Thoracic aorta (tissue), 2 donors: ENCODE measurements around the gene APBA2. TPM values are rescaled to one million over a fixed set of nuclear protein-coding genes. Genes with fewer than 3 reads are reported as not detected.

Experiments
- ATAC-seq: fragments of 150-250 bp; one replicate; pipeline ENCODE4 v1.8.0; 2017; ENCODE audit warnings: low read depth; ENCODE audit not compliant: insufficient number of reproducible peaks, low FRiP score
- DNase-seq: peaks from one replicate; pipeline ENCODE4 v3.0.0-alpha.2; 2020; ENCODE audit warnings: low spot score
- H3K27ac ChIP-seq, 2 donors: fragments of 200-600 bp; sonication (generic); 1 replicate in 1 of 2; 2 replicates in 1 of 2; pipeline ENCODE4 v1.5.1; 2016; ENCODE audit warnings: mild to moderate bottlenecking in 2 of 2, moderate library complexity in 2 of 2
- H3K27me3 ChIP-seq: fragments of 200-600 bp; sonication (generic); replicated peaks from 2 replicates; pipeline ENCODE4 v1.6.0; 2016; ENCODE audit warnings: mild to moderate bottlenecking; ENCODE audit not compliant: insufficient read depth
- H3K36me3 ChIP-seq: fragments of 200-600 bp; sonication (generic); one replicate; pipeline ENCODE4 v1.5.1; 2016
- H3K4me1 ChIP-seq, 2 donors: fragments of 200-600 bp; sonication (generic); 1 replicate in 1 of 2; 2 replicates in 1 of 2; pipeline versions ENCODE4 v1.5.1 to v1.6.0; 2016; ENCODE audit warnings: low read depth in 2 of 2, mild to moderate bottlenecking in 1 of 2; ENCODE audit not compliant: control insufficient read depth in 1 of 2
- H3K4me3 ChIP-seq: fragments of 200-600 bp; sonication (generic); 2 replicates; pipeline ENCODE4 v1.5.1; 2016; ENCODE audit warnings: mild to moderate bottlenecking
- H3K9me3 ChIP-seq: fragments of 200-600 bp; sonication (generic); 2 replicates; pipeline ENCODE4 v1.5.1; 2016
- total RNA-seq, 2 donors: library from RNA; depleted of rRNA; stranded (reverse); fragments of >200 nt; gene quantifications; one replicate each; pipeline versions ENCODE4 v1.1.0 to v1.2.3, GENCODE V29; 2016
- TF ChIP-seq, protein P1 (sequence below): fragments of 200-600 bp; sonication (generic); IDR thresholded peaks from one replicate; pipeline ENCODE4 v1.5.1; 2019; ENCODE audit warnings: antibody characterized with exemption

The APBA2 gene
- total RNA-seq, 2 donors from 2014 or later = 4.9 to 5.6 TPM

DNA sequence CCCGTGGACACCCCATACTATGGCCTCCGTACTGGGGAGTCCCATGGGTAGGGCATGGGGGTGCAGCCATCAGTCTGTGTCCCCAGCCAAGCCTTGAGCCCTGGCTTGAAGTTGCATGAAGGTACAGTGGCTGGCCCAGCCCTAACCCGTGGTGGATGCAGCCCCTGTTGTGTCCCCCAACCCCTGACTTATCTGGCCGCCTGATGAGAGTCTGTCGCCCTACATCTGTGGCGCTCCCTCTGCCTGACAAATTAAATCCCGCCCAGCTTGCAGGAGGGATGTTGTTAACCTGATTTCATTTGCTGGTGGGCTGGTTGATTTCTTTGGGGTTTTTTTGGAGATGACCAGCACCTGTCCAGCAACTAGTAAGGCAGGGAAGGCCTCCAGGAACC is 186.1 kb downstream of the APBA2 start:
- Histone ChIP-seq H3K36me3 (no peaks in the 10 kb centered on the region), H3K27me3 (no peaks in the 10 kb centered on the region), H3K27ac (no peak overlapping the region), H3K4me1 (no peaks in the 10 kb centered on the region), H3K9me3 (no peaks in the 10 kb centered on the region), H3K4me3 (no peak overlapping the region)
- DNase-seq (no peak), ATAC-seq (no peak)
- TF ChIP-seq, protein P1, sequence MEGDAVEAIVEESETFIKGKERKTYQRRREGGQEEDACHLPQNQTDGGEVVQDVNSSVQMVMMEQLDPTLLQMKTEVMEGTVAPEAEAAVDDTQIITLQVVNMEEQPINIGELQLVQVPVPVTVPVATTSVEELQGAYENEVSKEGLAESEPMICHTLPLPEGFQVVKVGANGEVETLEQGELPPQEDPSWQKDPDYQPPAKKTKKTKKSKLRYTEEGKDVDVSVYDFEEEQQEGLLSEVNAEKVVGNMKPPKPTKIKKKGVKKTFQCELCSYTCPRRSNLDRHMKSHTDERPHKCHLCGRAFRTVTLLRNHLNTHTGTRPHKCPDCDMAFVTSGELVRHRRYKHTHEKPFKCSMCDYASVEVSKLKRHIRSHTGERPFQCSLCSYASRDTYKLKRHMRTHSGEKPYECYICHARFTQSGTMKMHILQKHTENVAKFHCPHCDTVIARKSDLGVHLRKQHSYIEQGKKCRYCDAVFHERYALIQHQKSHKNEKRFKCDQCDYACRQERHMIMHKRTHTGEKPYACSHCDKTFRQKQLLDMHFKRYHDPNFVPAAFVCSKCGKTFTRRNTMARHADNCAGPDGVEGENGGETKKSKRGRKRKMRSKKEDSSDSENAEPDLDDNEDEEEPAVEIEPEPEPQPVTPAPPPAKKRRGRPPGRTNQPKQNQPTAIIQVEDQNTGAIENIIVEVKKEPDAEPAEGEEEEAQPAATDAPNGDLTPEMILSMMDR = no peak

DNA sequence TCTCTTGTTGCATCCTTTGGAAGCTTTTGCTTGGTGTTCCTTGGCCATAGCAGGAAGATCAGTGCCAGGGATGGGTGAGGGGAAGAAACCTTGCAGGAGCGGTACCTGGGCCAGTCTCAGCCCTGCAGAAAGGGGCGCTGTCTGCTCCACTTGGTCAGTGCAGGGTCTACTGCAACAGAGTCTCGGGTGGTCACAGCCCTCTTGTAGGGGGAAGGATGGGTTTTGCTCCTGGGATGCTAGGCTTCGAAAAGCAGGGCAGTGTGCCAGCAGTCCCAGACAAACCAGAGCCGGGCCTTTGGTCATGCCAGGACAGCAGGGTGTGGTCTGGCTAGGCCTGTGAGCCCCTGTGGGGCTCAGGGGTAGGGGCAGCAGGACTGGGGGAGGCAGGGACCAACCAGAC is 186.7 kb downstream of the APBA2 start:
- no peaks in the 10 kb centered on the region for H3K4me1 ChIP-seq
- no peaks in the 10 kb centered on the region for H3K9me3 ChIP-seq

DNA sequence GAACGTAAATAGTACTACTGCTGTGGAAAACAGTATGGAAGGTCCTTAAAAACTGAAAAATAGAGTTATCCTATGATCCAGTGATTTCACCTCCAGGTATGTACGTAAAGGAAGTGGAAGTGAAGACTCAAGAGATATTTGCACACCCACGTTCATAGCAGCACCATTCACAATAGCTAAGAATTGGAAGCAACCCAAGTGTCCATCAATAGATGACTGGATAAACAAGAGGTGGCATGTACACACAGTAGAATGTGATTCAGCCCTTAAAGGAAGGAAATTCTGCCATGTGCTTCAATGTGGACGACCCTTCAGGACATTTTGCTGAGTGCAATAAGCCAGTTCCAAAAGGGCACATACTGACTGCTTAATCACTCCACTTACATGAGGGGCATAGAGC is 188.3 kb downstream of the APBA2 start:
- TF ChIP-seq, protein P1 = no peak
- H3K4me1 ChIP-seq = no peaks in the 10 kb centered on the region
- no peak overlapping the region for H3K4me3 ChIP-seq
- ATAC-seq = no peak
- H3K27ac ChIP-seq = no peak overlapping the region
- no peak for DNase-seq
- H3K36me3 ChIP-seq = no peaks in the 10 kb centered on the region
- no peaks in the 10 kb centered on the region for H3K9me3 ChIP-seq
- H3K27me3 ChIP-seq = no peaks in the 10 kb centered on the region

More for the DNA sequence above, 186.7 kb downstream of the APBA2 start:
- Histone ChIP-seq H3K27ac (no peak overlapping the region), H3K36me3 (no peaks in the 10 kb centered on the region), H3K27me3 (no peaks in the 10 kb centered on the region), H3K4me3 (no peak overlapping the region)
- ATAC-seq = no peak
- TF ChIP-seq, protein P1 = no peak
- no peak for DNase-seq

DNA sequence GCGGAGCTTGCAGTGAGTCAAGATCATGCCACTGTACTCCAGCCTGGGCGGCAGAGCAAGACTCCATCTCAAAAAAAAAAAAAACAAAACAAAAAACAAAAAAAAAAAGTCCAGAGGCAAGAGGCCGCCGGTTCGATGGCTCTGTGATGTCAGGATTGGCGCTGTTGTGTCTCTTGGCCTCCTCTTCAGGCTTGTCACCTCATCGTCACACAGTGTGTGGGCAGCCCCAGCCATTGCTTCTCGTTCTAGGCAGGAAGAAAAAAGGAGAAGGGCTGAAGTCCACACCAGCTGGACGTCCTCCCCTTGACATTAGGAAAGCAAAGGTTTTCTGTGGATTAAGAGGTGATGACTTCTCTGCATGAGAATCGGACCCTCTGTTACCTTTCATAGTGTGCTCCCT is 192.8 kb downstream of the APBA2 start:
- Histone ChIP-seq H3K4me1 (no peaks in the 10 kb centered on the region), H3K27ac (no peak overlapping the region), H3K27me3 (no peaks in the 10 kb centered on the region), H3K36me3 (no peaks in the 10 kb centered on the region), H3K4me3 (no peak overlapping the region), H3K9me3 (no peaks in the 10 kb centered on the region)
- ATAC-seq (no peak), DNase-seq (no peak)
- TF ChIP-seq, protein P1 = no peak

DNA sequence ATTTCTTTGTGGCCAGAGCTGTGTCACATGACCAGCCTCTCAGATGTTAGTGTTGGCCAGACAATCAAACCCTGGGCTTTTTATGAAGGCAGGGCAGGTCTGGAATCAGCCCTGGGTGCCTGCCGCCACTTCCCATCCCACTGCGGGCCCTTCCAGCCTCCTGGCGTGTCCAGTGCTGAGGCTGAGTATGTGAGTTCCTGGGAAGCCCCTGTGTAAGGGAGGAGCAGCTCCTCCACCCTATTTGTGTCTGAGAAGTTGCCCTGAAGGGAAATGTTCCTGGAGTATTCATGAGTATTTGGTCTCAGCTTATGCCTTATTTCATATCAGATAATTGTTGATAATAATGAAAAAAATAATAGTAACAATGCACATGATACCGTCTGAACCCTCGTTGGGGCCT is 193.7 kb downstream of the APBA2 start:
- Histone ChIP-seq H3K27ac (no peak overlapping the region), H3K27me3 (no peaks in the 10 kb centered on the region), H3K4me3 (no peak overlapping the region), H3K36me3 (no peaks in the 10 kb centered on the region), H3K4me1 (no peaks in the 10 kb centered on the region), H3K9me3 (no peaks in the 10 kb centered on the region)
- ATAC-seq (no peak), DNase-seq (no peak)
- TF ChIP-seq, protein P1 = no peak
